HFFc6 (cell line): ENCODE results near the gene REC8. TPM values are rescaled to one million over a fixed set of nuclear protein-coding genes. Genes with fewer than 3 reads are reported as not detected.
"Not testable (repeated sequence)": the region's sequence is repeated elsewhere in the genome, so short reads cannot be mapped to it uniquely, and the experiment has no call there.

ENCODE experiments used
- DNase-seq: peaks from one replicate; pipeline ENCODE4 v3.0.0-alpha.2; 2018
- H3K27ac Mint-ChIP-seq: 2 replicates; pipeline ENCODE4 v1.8.0; 2020; ENCODE audit warnings: mild to moderate bottlenecking, mixed read lengths
- H3K27me3 Mint-ChIP-seq: 2 replicates; pipeline ENCODE4 v1.8.0; 2021; ENCODE audit warnings: mild to moderate bottlenecking, moderate library complexity, mixed read lengths; ENCODE audit not compliant: insufficient read depth
- H3K36me3 Mint-ChIP-seq: 2 replicates; pipeline ENCODE4 v1.8.0; 2021; ENCODE audit warnings: low read depth, mixed read lengths
- H3K4me1 Mint-ChIP-seq: 2 replicates; pipeline ENCODE4 v1.8.0; 2020; ENCODE audit warnings: low read depth, mixed read lengths
- H3K4me3 Mint-ChIP-seq: 2 replicates; pipeline ENCODE4 v1.8.0; 2020; ENCODE audit warnings: mild to moderate bottlenecking, moderate library complexity, mixed read lengths
- H3K9me3 Mint-ChIP-seq: 2 replicates; pipeline ENCODE4 v1.8.0; 2020; ENCODE audit warnings: mild to moderate bottlenecking, mixed read lengths
- total RNA-seq, 6 experiments: library from RNA; stranded (reverse); fragmentation: NEBNext Ultra II Directional; extraction: Animal tissue kit (Norgen Biotek cat#: 25700); gene quantifications; 2 replicates in 1 of 6; 3 replicates in 5 of 6; pipeline ENCODE4 v1.2.3, GENCODE V29; 2021
- TF ChIP-seq, protein P1 (sequence below): fragments of 200-600 bp; sonication (generic); IDR thresholded peaks from 2 replicates; pipeline ENCODE4 v1.5.0; 2021; ENCODE audit warnings: antibody characterized with exemption, mild to moderate bottlenecking

The REC8 gene
- total RNA-seq, 6 experiments from 2014 or later, result 2.9 to 3.9 (median 3.2) TPM

DNA sequence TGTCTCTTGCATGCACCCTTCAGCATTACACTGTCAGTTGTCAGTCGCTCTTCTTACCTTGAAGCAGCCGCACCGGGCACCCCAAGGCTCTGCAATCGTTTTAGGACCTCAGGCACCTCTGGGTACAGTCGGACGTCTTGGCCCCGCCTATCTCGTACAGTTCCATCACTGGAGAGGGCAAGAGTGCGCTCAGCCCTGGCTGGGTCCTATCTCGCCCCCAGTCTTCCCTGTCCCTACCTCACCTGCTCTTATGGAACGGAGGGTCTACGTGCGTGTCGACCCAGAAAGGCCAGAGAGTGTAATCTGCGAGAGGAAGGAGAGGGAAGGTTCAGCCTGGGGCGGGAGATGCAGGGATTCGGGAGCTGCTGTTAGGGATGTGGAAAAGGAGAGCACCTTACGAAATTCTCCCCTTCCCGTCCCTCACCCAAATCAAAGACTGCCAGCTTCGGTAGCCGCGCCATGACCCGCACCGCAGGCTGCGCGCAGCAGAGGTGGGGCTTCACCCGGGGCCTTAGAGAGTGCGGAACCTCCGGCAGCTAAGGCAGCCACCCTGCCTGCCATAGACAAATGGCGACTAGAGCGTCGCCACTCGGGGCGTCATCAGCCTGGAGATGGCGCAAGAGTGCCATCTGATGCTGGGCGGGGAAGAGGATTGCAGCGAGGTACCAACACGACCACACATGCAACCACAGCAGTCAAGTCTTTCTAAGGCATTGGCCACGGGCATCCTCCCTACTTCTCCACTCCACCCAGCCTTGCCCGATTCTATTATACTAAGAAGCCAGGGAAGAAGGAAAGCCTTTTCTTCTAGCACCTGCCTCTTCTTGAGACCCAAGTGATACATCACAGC lies 43.8 kb downstream of the REC8 start, which contains the start of gene MDP1:
TSS of gene MDP1 (minus strand) at position 572 of the 850 bp plus-strand sequence. CDS start at position 461, 111 bp downstream.
- H3K27ac Mint-ChIP-seq, result peak within 1 kb of the TSS; percentile 100
- TF ChIP-seq, protein P1, sequence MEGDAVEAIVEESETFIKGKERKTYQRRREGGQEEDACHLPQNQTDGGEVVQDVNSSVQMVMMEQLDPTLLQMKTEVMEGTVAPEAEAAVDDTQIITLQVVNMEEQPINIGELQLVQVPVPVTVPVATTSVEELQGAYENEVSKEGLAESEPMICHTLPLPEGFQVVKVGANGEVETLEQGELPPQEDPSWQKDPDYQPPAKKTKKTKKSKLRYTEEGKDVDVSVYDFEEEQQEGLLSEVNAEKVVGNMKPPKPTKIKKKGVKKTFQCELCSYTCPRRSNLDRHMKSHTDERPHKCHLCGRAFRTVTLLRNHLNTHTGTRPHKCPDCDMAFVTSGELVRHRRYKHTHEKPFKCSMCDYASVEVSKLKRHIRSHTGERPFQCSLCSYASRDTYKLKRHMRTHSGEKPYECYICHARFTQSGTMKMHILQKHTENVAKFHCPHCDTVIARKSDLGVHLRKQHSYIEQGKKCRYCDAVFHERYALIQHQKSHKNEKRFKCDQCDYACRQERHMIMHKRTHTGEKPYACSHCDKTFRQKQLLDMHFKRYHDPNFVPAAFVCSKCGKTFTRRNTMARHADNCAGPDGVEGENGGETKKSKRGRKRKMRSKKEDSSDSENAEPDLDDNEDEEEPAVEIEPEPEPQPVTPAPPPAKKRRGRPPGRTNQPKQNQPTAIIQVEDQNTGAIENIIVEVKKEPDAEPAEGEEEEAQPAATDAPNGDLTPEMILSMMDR, result peak; percentile 79
- H3K9me3 Mint-ChIP-seq, result no peaks in the 10 kb centered on the region
- DNase-seq, result peak; percentile 68
- H3K36me3 Mint-ChIP-seq, result peaks cover 11% of the 10 kb centered on the region; the same call in 1 of the 2 replicates
- peaks cover 44% of the 10 kb centered on the region for H3K4me1 Mint-ChIP-seq
- peaks cover 2% of the 10 kb centered on the region for H3K27me3 Mint-ChIP-seq
- H3K4me3 Mint-ChIP-seq, result peak within 1 kb of the TSS; percentile 97

DNA sequence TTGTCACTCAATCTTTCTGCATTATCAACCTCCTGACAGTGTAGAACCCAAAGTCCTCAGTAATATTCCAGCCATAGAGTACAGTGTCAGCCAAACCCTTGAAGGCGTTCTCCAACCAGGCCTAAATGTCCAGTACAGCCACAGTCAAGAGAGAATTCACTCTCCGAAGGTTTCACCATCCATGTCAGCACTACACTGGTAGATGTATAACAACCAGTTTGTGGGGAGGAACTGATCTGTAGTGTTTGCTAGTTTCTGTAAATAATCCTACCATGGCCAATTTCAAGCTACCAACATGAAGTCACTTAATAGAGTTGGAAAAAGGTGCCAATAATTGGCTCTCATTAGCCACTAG lies 44.4 kb downstream of the REC8 start:
- DNase-seq, result no peak
- peak overlapping the region; percentile 91 for H3K27ac Mint-ChIP-seq
- peaks cover 43% of the 10 kb centered on the region for H3K4me1 Mint-ChIP-seq
- peaks cover 2% of the 10 kb centered on the region for H3K27me3 Mint-ChIP-seq
- H3K4me3 Mint-ChIP-seq, result peak overlapping the region; percentile 97
- H3K36me3 Mint-ChIP-seq, result peaks cover 11% of the 10 kb centered on the region; the same call in 1 of the 2 replicates
- H3K9me3 Mint-ChIP-seq, result no peaks in the 10 kb centered on the region
- TF ChIP-seq, protein P1, result no peak

DNA sequence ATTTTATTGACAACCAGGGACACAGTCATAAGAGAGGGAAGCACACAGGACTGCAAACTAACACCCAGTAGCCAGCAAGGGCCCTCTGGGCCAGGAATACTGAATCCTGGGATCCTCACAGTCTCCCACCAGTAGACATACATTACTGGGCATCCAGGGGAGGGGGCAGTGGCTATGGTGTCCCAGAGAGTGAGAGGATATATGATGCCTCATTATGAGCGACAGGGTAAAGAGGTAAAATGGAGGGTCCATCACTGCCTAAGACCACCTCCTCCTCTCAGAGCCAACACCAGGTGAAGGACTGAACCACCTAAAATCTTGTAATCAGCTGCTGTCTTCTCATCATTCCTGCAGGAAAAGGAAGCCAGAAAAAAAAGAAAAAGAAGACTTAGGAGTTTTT lies 45.0 kb downstream of the REC8 start:
- H3K36me3 Mint-ChIP-seq, H3K27me3 Mint-ChIP-seq, DNase-seq, H3K4me3 Mint-ChIP-seq, H3K9me3 Mint-ChIP-seq: not testable (repeated sequence)
- peak overlapping the region; percentile 4; the same call in 1 of the 2 replicates for H3K27ac Mint-ChIP-seq
- peaks cover 38% of the 10 kb centered on the region for H3K4me1 Mint-ChIP-seq

DNA sequence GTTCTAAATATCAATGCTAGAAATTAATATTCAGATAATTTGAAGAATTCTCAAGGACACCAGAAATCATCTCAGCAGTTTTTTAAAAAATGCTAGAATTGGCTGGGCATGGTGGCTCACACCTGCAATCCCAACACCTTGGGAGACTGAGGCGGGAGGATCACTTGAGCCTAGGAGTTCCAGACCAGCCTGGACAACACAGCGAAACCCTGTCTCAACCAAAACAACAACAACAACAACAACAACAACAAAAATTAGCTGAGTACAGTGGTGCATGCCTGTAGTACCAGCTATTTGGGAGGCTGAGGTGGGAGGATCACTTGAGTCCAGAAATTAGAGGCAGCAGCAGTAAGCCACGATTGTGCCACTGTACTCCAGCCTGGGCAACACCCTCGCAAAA lies 47.2 kb downstream of the REC8 start:
- H3K9me3 Mint-ChIP-seq, result no peaks in the 10 kb centered on the region
- no peak overlapping the region; the same call in 1 of the 2 replicates for H3K27ac Mint-ChIP-seq
- H3K4me3 Mint-ChIP-seq, result no peak overlapping the region
- 0 out of 2 replicates have a peak, but pooled peaks cover 5% of the 10 kb centered on the region for H3K36me3 Mint-ChIP-seq
- DNase-seq, result no peak
- TF ChIP-seq, protein P1, result no peak
- no peaks in the 10 kb centered on the region; the same call in 1 of the 2 replicates for H3K27me3 Mint-ChIP-seq
- peaks cover 29% of the 10 kb centered on the region for H3K4me1 Mint-ChIP-seq

DNA sequence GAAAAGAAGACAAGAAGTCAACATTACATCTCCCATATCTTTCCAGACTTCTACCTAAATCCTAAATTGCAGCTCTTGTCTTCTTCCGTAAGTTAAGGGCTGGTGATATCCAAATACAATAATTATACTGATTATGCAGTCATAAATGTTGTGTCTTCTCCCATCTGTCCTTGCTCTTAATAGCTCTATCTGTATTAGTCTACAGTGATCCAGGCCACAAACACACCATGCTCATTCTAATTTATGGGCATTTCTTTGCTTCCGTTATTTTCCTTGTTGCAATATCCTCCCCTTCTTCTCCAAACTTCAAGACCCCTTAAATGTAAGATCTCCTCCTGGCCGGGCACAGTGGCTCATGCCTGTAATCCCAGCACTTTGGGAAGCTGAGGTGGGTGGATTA lies 47.6 kb downstream of the REC8 start:
- peak overlapping the region; percentile 13; the same call in 1 of the 2 replicates for H3K27ac Mint-ChIP-seq
- H3K36me3 Mint-ChIP-seq, result peaks cover 4% of the 10 kb centered on the region; the same call in 1 of the 2 replicates
- H3K4me1 Mint-ChIP-seq, result peaks cover 29% of the 10 kb centered on the region
- H3K9me3 Mint-ChIP-seq, result no peaks in the 10 kb centered on the region
- H3K27me3 Mint-ChIP-seq, result peaks cover 1% of the 10 kb centered on the region
- TF ChIP-seq, protein P1, result no peak
- DNase-seq, result no peak
- no peak overlapping the region for H3K4me3 Mint-ChIP-seq

DNA sequence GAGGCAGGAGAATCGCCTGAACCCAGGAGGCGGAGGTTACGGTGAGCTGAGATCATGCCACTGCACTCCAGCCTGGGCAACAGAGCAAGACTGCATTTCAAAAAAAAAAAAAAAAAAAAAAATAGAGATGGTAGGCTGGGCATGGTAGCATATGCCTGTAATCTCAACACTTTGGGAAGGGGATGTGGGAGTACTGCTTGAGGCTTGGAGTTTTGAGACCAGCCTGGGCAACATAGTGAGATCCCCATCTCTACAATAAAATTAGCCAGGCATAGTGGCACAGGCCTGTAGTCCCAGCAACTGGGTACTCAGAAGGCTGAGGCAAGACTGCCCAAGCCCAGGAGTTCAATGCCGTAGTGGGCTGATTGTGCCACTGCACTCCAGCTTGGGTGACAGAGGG lies 51.1 kb downstream of the REC8 start:
- H3K9me3 Mint-ChIP-seq, DNase-seq, H3K27me3 Mint-ChIP-seq, H3K27ac Mint-ChIP-seq, H3K4me3 Mint-ChIP-seq: not testable (repeated sequence)
- Mint-ChIP-seq H3K4me1 (peaks cover 35% of the 10 kb centered on the region), H3K36me3 (peaks cover 20% of the 10 kb centered on the region)
